IMR-90 (cell line): ENCODE measurements around the gene NF1. TPM values are rescaled to one million over a fixed set of nuclear protein-coding genes. Genes with fewer than 3 reads are reported as not detected.

ENCODE experiments used
- ATAC-seq: fragments of 200-7000 bp; cut with Tn5 transposase; 2 replicates; pipeline ENCODE4 v1.9.1; 2020; ENCODE audit warnings: low read depth, mild to moderate bottlenecking, moderate library complexity
- BruUV-seq: library from RNA; stranded (reverse); fragments of 400-500 nt; replicated peaks from 2 replicates; lab custom pipeline; 2021; lab: Mats Ljungman, UMichigan
- CTCF ChIA-PET: fragments of 300-600 bp; formaldehyde crosslinking; extraction: SDS; loops from one replicate; lab custom pipeline; 2021; ENCODE audit warnings: antibody characterized with exemption; lab: Yijun Ruan, JAX
- POLR2A ChIA-PET: fragments of 300-600 bp; sonication (Branson Sonifier 250); formaldehyde crosslinking; loops from one replicate; lab custom pipeline; 2022; ENCODE audit warnings: antibody characterized with exemption; ENCODE audit not compliant: unreplicated experiment; lab: Charles Lee
- DNase-seq: peaks from one replicate; pipeline ENCODE4 v3.0.0; 2013
- H2AFZ ChIP-seq: replicated peaks from 2 replicates; pipeline ENCODE3; 2013; ENCODE audit warnings: low read length, mild to moderate bottlenecking; ENCODE audit not compliant: poor library complexity
- H2AK5ac ChIP-seq: 2 replicates; pipeline ENCODE4 v1.6.1; 2013; ENCODE audit warnings: low read depth, low read length, inconsistent platforms
- H2AK9ac ChIP-seq: replicated peaks from 2 replicates; pipeline ENCODE3; 2013; ENCODE audit warnings: mild to moderate bottlenecking, low read depth, low read length, moderate library complexity; ENCODE audit not compliant: poor library complexity
- H2BK120ac ChIP-seq: 2 replicates; pipeline ENCODE4 v1.6.1; 2013; ENCODE audit warnings: low read depth, low read length, inconsistent platforms
- H2BK15ac ChIP-seq: 3 replicates; pipeline ENCODE4 v1.6.1; 2013; ENCODE audit warnings: low read depth, low read length, inconsistent platforms
- H2BK20ac ChIP-seq: 2 replicates; pipeline ENCODE4 v1.6.1; 2013; ENCODE audit warnings: low read depth, mild to moderate bottlenecking, inconsistent platforms, low read length, moderate library complexity
- H2BK5ac ChIP-seq: 2 replicates; pipeline ENCODE4 v1.6.1; 2013; ENCODE audit warnings: mild to moderate bottlenecking, low read depth, low read length, inconsistent platforms; ENCODE audit not compliant: poor library complexity, severe bottlenecking
- H3K14ac ChIP-seq: replicated peaks from 2 replicates; pipeline ENCODE4 v1.6.1; 2013; ENCODE audit warnings: low read depth, low read length, inconsistent platforms
- H3K18ac ChIP-seq: 2 replicates; pipeline ENCODE4 v1.6.1; 2013; ENCODE audit warnings: low read depth, low read length, control low read depth
- H3K23ac ChIP-seq: 2 replicates; pipeline ENCODE4 v1.6.1; 2013; ENCODE audit warnings: low read depth, low read length, inconsistent platforms
- H3K27ac ChIP-seq: 2 replicates; pipeline ENCODE4 v1.5.1; 2013; ENCODE audit warnings: mild to moderate bottlenecking, control low read depth, low read length; ENCODE audit not compliant: insufficient read depth
- H3K27me3 ChIP-seq: 2 replicates; pipeline ENCODE4 v1.6.1; 2013; ENCODE audit warnings: low read length; ENCODE audit not compliant: control insufficient read depth, insufficient read depth
- H3K36me3 ChIP-seq: 2 replicates; pipeline ENCODE4 v1.6.1; 2013; ENCODE audit warnings: low read length, mixed read lengths; ENCODE audit not compliant: control insufficient read depth, insufficient read depth
- H3K4ac ChIP-seq: 2 replicates; pipeline ENCODE4 v1.6.1; 2013; ENCODE audit warnings: low read depth, low read length, inconsistent platforms
- H3K4me1 ChIP-seq: 2 replicates; pipeline ENCODE4 v1.6.1; 2013; ENCODE audit warnings: low read length, mixed read lengths; ENCODE audit not compliant: control insufficient read depth, insufficient read depth
- H3K4me2 ChIP-seq: 2 replicates; pipeline ENCODE4 v1.6.1; 2013; ENCODE audit warnings: low read depth, mild to moderate bottlenecking, control low read depth, low read length, moderate library complexity
- H3K4me3 ChIP-seq: 2 replicates; pipeline ENCODE4 v1.5.1; 2013; ENCODE audit warnings: low read depth, mild to moderate bottlenecking, control low read depth, low read length, moderate library complexity; ENCODE audit not compliant: insufficient read depth
- H3K56ac ChIP-seq: 2 replicates; pipeline ENCODE4 v1.6.1; 2013; ENCODE audit warnings: low read length, inconsistent platforms; ENCODE audit not compliant: insufficient read depth; ENCODE audit errors: extremely low read depth
- H3K79me1 ChIP-seq, 2 experiments: 2 replicates each; pipeline ENCODE4 v1.6.1; 2013; ENCODE audit warnings: low read length in 2 of 2, inconsistent platforms in 1 of 2, low read depth in 1 of 2
- H3K9ac ChIP-seq: 2 replicates; pipeline ENCODE4 v1.6.1; 2013; ENCODE audit warnings: low read depth, low read length, control low read depth
- H3K9me1 ChIP-seq: 2 replicates; pipeline ENCODE4 v1.6.1; 2013; ENCODE audit warnings: low read length, inconsistent platforms; ENCODE audit not compliant: insufficient read depth
- H3K9me3 ChIP-seq: 2 replicates; pipeline ENCODE4 v1.6.1; 2013; ENCODE audit warnings: low read length; ENCODE audit not compliant: control insufficient read depth, insufficient read depth
- H4K20me1 ChIP-seq: 2 replicates; pipeline ENCODE4 v1.6.1; 2013; ENCODE audit warnings: low read length, inconsistent platforms; ENCODE audit not compliant: insufficient read depth
- H4K5ac ChIP-seq: 2 replicates; pipeline ENCODE4 v1.6.1; 2013; ENCODE audit warnings: mild to moderate bottlenecking, low read depth, low read length, control low read depth
- H4K8ac ChIP-seq, 2 experiments: 2 replicates each; pipeline ENCODE4 v1.6.1; 2013; ENCODE audit warnings: low read depth in 2 of 2, low read length in 2 of 2, control low read depth in 1 of 2, inconsistent platforms in 1 of 2
- H4K91ac ChIP-seq: 2 replicates; pipeline ENCODE4 v1.6.1; 2013; ENCODE audit warnings: low read depth, low read length, inconsistent platforms; ENCODE audit not compliant: insufficient read depth
- BHLHE40 ChIP-seq: fragments of 150-350 bp; IDR thresholded peaks from 2 replicates; pipeline ENCODE4 v1.6.1; 2016; ENCODE audit warnings: mild to moderate bottlenecking, low read depth, low read length
- CEBPB ChIP-seq: IDR thresholded peaks from 2 replicates; pipeline ENCODE4 v1.6.1; 2012; ENCODE audit warnings: low read depth, low read length, improper control_type of control experiment
- CHD1 ChIP-seq: IDR thresholded peaks from 2 replicates; pipeline ENCODE4 v1.6.1; 2012; ENCODE audit warnings: low read depth, low read length, improper control_type of control experiment
- MAFK ChIP-seq: IDR thresholded peaks from 2 replicates; pipeline ENCODE4 v1.6.1; 2012; ENCODE audit warnings: low read depth, low read length, improper control_type of control experiment
- MAZ ChIP-seq: IDR thresholded peaks from 2 replicates; pipeline ENCODE4 v1.6.1; 2012; ENCODE audit warnings: low read depth, mild to moderate bottlenecking, low read length, improper control_type of control experiment, moderate library complexity, borderline replicate concordance
- MXI1 ChIP-seq: IDR thresholded peaks from 2 replicates; pipeline ENCODE4 v1.6.1; 2012; ENCODE audit warnings: low read depth, mild to moderate bottlenecking, low read length, moderate library complexity, borderline replicate concordance
- NFE2L2 ChIP-seq: fragments of 150-350 bp; IDR thresholded peaks from 2 replicates; pipeline ENCODE4 v1.6.1; 2016; ENCODE audit warnings: low read depth, mild to moderate bottlenecking, low read length
- POLR2A ChIP-seq: IDR thresholded peaks from 2 replicates; pipeline ENCODE4 v1.6.1; 2012; ENCODE audit warnings: mild to moderate bottlenecking, low read depth, low read length
- RFX5 ChIP-seq: IDR thresholded peaks from 2 replicates; pipeline ENCODE4 v1.8.0; 2012; ENCODE audit warnings: low read depth, mild to moderate bottlenecking, low read length, moderate library complexity
- USF2 ChIP-seq: fragments of 150-350 bp; IDR thresholded peaks from 2 replicates; pipeline ENCODE4 v1.6.1; 2017; ENCODE audit warnings: mild to moderate bottlenecking, antibody characterized with exemption, low read length, low read depth
- WGBS, 2 experiments: methylation state at CpG; one replicate each; pipeline versions ENCODE4 v1.1.5 to v1.1.7; 2013; ENCODE audit warnings: missing lambda C conversion rate in 2 of 2; ENCODE audit not compliant: insufficient read length in 1 of 2; ENCODE audit errors: extremely low coverage in 2 of 2; 5-methylcytosine and 5-hydroxymethylcytosine counted together
- dilution Hi-C: fragments of 300-500 bp; cut with HindIII; formaldehyde crosslinking; loops from one replicate; pipeline ENCODE4 v1.14.3; 2018; ENCODE audit warnings: low sequenced_read_pairs; ENCODE audit not compliant: unreplicated experiment
- in situ Hi-C: fragments of 300-500 bp; cut with MboI; formaldehyde crosslinking; loops from 3 replicates; pipeline ENCODE4 v1.14.3; 2019; ENCODE audit warnings: low sequenced_read_pairs, inconsistent platforms, mixed read lengths
- intact Hi-C: fragments of 100-400 bp; cut with micrococcal nuclease; formaldehyde crosslinking; loops from 2 replicates; pipeline ENCODE4 v1.10.0; 2022
- polyA plus RNA-seq, 3 experiments: library from polyadenylated mRNA; depleted of rRNA; stranded (reverse); fragments of >200 nt; gene quantifications; 2 replicates each; pipeline ENCODE4 v1.2.3, GENCODE V29; 2012; ENCODE audit warnings: low replicate concordance in 1 of 3
- total RNA-seq: library from RNA; depleted of rRNA; stranded (reverse); fragments of >200 nt; gene quantifications from 2 replicates; pipeline ENCODE4 v1.2.3, GENCODE V29; 2012
- TF ChIP-seq, protein P1 (sequence below): conservative IDR thresholded peaks from 2 replicates; pipeline ENCODE4 v1.5.1; 2012; ENCODE audit warnings: mild to moderate bottlenecking, low read depth, low read length, improper control_type of control experiment

The NF1 gene
- total and polyA plus RNA-seq, 2 of the 4 experiments (the other 2 are of a cell fraction): 17.9 to 48.6 TPM

DNA sequence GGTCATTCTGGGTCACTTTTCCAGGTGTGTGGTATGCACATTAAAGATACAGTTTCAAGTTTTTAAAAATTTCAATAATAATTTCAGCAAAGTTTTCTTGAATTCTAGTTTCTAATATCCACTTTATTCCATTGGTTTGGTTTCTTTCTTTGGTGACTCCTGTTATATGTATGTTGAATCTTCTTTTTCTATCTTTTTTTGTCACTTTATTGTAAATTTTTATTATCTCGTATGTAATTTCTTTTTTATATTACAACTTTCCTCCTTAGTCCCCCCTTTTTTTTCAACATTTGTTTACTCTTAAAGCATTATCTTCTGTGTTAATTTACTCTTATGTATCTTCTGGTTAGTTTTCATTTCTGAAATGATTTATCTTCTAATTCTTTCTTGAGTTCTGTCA, 57.5 kb downstream of the NF1 start:
- Histone ChIP-seq H3K4me1 (0 out of 2 replicates have a peak, but pooled peaks cover 4% of the 10 kb centered on the region), H3K18ac (no peak overlapping the region), H2AK5ac (no peak overlapping the region), H3K4me2 (no peak overlapping the region), H4K20me1 (peaks cover 7% of the 10 kb centered on the region; the same call in 1 of the 2 replicates), H3K27ac (no peak overlapping the region), H2BK15ac (no peak overlapping the region), H2BK20ac (no peak overlapping the region), H3K4me3 (no peak overlapping the region), H3K27me3 (no peaks in the 10 kb centered on the region), H4K8ac (no peak overlapping the region), H3K23ac (no peak overlapping the region), H2AK9ac (no peak overlapping the region), H3K79me1 (peaks cover 27 to 50% of the 10 kb centered on the region in 2 experiments), H4K91ac (no peak overlapping the region), H3K14ac (no peak overlapping the region), H4K5ac (no peak overlapping the region), H2BK120ac (no peak overlapping the region), H3K36me3 (0 out of 2 replicates have a peak, but pooled peaks cover 2% of the 10 kb centered on the region), H3K9me3 (no peaks in the 10 kb centered on the region), H2BK5ac (no peak overlapping the region), H3K4ac (no peak overlapping the region), H3K56ac (no peak overlapping the region), H2AFZ (no peak overlapping the region), H3K9ac (no peak overlapping the region), H3K9me1 (no peaks in the 10 kb centered on the region; the same call in 1 of the 2 replicates)
- ATAC-seq: no peak
- no CpG with 5 or more reads among the region's 1 CpG for WGBS, 2 experiments
- no TSS peak for BruUV-seq
- no peak for TF ChIP-seq CEBPB
- TF ChIP-seq NFE2L2: no peak
- TF ChIP-seq RFX5: no peak
- no peak for TF ChIP-seq USF2
- TF ChIP-seq, protein P1, sequence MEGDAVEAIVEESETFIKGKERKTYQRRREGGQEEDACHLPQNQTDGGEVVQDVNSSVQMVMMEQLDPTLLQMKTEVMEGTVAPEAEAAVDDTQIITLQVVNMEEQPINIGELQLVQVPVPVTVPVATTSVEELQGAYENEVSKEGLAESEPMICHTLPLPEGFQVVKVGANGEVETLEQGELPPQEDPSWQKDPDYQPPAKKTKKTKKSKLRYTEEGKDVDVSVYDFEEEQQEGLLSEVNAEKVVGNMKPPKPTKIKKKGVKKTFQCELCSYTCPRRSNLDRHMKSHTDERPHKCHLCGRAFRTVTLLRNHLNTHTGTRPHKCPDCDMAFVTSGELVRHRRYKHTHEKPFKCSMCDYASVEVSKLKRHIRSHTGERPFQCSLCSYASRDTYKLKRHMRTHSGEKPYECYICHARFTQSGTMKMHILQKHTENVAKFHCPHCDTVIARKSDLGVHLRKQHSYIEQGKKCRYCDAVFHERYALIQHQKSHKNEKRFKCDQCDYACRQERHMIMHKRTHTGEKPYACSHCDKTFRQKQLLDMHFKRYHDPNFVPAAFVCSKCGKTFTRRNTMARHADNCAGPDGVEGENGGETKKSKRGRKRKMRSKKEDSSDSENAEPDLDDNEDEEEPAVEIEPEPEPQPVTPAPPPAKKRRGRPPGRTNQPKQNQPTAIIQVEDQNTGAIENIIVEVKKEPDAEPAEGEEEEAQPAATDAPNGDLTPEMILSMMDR: no peak
- TF ChIP-seq MAZ: no peak
- TF ChIP-seq CHD1: no peak
- TF ChIP-seq BHLHE40: no peak
- no peak for TF ChIP-seq MXI1
- TF ChIP-seq POLR2A: no peak
- TF ChIP-seq MAFK: no peak
- in situ Hi-C loops: no loop called here
- CTCF ChIA-PET: interaction anchor here (0.7 kb wide), 1 partner anchor 136 kb away, joined by 3 read pairs; no protein-coding TSS in a partner anchor
- intact Hi-C loops: no loop called here
- POLR2A ChIA-PET: no interaction called here
- dilution Hi-C loops: no loop called here
- DNase-seq: no peak
